GM19351 (cell line): Measurements from ENCODE around the gene SERPINB7.

Experiments used
- ATAC-seq: cut with Tn5 transposase; IDR thresholded peaks from one replicate; pipeline ENCODE4 v1.9.1; 2021; ENCODE audit warnings: mild to moderate bottlenecking, moderate library complexity; ENCODE audit not compliant: unreplicated experiment

The SERPINB7 gene

GRCh38 chr18:63843008-63843407 lies 67.8 kb downstream of the SERPINB7 start:
- ATAC-seq = no peak

GRCh38 chr18:63844254-63844653 lies 69.0 kb downstream of the SERPINB7 start:
- peak; percentile 74 for ATAC-seq

- peak; percentile 68 for ATAC-seq
These were observed 72.9 kb downstream of the SERPINB7 start for GRCh38 chr18:63848159-63848558.

- peak; percentile 84 for ATAC-seq
These were observed 74.8 kb downstream of the SERPINB7 start for GRCh38 chr18:63850020-63850419.

DNA sequence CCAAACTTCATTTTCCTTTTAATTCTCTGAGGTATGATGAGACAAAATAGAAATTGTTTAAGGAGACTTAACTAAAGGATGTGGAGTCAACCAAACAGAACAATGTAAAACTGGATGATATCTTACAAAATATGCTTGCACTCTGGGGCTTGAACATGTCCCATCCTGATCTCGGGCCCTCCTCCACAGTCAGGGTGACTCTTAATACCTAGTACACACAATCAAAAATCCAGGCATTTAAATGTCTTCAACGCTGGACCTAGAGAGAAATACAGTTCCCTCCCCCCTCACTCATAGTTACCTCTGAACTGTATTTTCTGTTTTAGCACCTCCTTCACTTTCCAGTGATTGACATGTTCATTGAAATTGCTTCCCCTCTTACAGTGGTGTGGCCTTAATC lies 75.4 kb downstream of the SERPINB7 start:
- ATAC-seq = no peak
